Neural progenitor cell (in vitro differentiated cells): ENCODE measurements around the gene PACS1. TPM values are rescaled to one million over a fixed set of nuclear protein-coding genes. Genes with fewer than 3 reads are reported as not detected.
A peak's percentile ranks its signal among the peaks of the same experiment; 100 is the strongest.

Experiments used
- DNase-seq: peaks from one replicate; pipeline ENCODE4 v3.0.0-alpha.2; 2016; ENCODE audit warnings: low spot score
- H2AFZ ChIP-seq: fragments of 200-600 bp; sonication (generic); replicated peaks from 2 replicates; pipeline ENCODE4 v1.6.1; 2016; ENCODE audit warnings: antibody characterized with exemption
- H3F3A ChIP-seq: fragments of 200-600 bp; sonication (generic); 2 replicates; pipeline ENCODE4 v1.6.1; 2016; ENCODE audit warnings: antibody characterized with exemption, low read depth
- H3K27ac ChIP-seq: fragments of 200-600 bp; sonication (generic); 2 replicates; pipeline ENCODE4 v1.5.1; 2016; ENCODE audit warnings: mild to moderate bottlenecking
- H3K27me3 ChIP-seq: fragments of 200-600 bp; sonication (generic); 2 replicates; pipeline ENCODE4 v1.6.1; 2016; ENCODE audit warnings: mild to moderate bottlenecking, moderate library complexity
- H3K36me3 ChIP-seq: fragments of 200-600 bp; sonication (generic); 2 replicates; pipeline ENCODE4 v1.5.1; 2016
- H3K4me1 ChIP-seq: fragments of 200-600 bp; sonication (generic); 2 replicates; pipeline ENCODE4 v1.6.1; 2016; ENCODE audit warnings: mixed run types
- H3K4me2 ChIP-seq: fragments of 200-600 bp; sonication (generic); 2 replicates; pipeline ENCODE4 v1.6.1; 2016
- H3K4me3 ChIP-seq: fragments of 200-600 bp; sonication (generic); 2 replicates; pipeline ENCODE4 v1.5.1; 2016
- H3K79me2 ChIP-seq: fragments of 200-600 bp; sonication (generic); 2 replicates; pipeline ENCODE4 v1.6.1; 2016; ENCODE audit warnings: low read depth
- H3K9ac ChIP-seq: fragments of 200-600 bp; sonication (generic); 2 replicates; pipeline ENCODE4 v1.6.1; 2016
- H3K9me3 ChIP-seq: fragments of 200-600 bp; sonication (generic); 2 replicates; pipeline ENCODE4 v1.5.1; 2016; ENCODE audit warnings: low read depth
- H4K20me1 ChIP-seq: fragments of 200-600 bp; sonication (generic); 2 replicates; pipeline ENCODE4 v1.6.1; 2016; ENCODE audit warnings: low read depth
- H3K27ac Mint-ChIP-seq: 3 replicates; pipeline ENCODE4 v1.8.0; 2021; ENCODE audit warnings: mixed read lengths
- H3K27me3 Mint-ChIP-seq: 2 replicates; pipeline ENCODE4 v1.8.0; 2022; ENCODE audit warnings: low read depth, mild to moderate bottlenecking, inconsistent platforms, moderate library complexity, mixed read lengths; ENCODE audit not compliant: insufficient read depth
- H3K36me3 Mint-ChIP-seq: 3 replicates; pipeline ENCODE4 v1.8.0; 2021; ENCODE audit warnings: mixed read lengths
- H3K4me1 Mint-ChIP-seq: 3 replicates; pipeline ENCODE4 v1.8.0; 2021; ENCODE audit warnings: mixed read lengths
- H3K4me3 Mint-ChIP-seq: 3 replicates; pipeline ENCODE4 v1.8.0; 2021; ENCODE audit warnings: mild to moderate bottlenecking, moderate library complexity, mixed read lengths
- H3K9me3 Mint-ChIP-seq: 3 replicates; pipeline ENCODE4 v1.8.0; 2020; ENCODE audit warnings: mixed read lengths
- CTCF ChIP-seq: fragments of 200-600 bp; sonication (generic); IDR thresholded peaks from 2 replicates; pipeline ENCODE4 v1.5.1; 2017; ENCODE audit warnings: antibody characterized with exemption, mild to moderate bottlenecking
- EZH2 ChIP-seq: fragments of 200-600 bp; sonication (generic); IDR thresholded peaks from 2 replicates; pipeline ENCODE4 v1.6.1; 2017; ENCODE audit warnings: antibody characterized with exemption, mild to moderate bottlenecking, moderate library complexity
- EZH2phosphoT487 ChIP-seq: fragments of 200-600 bp; sonication (generic); IDR thresholded peaks from 2 replicates; pipeline ENCODE4 v1.6.1; 2017; ENCODE audit warnings: antibody characterized with exemption
- total RNA-seq: library from RNA; depleted of rRNA; stranded (reverse); fragments of >200 nt; gene quantifications from 2 replicates; pipeline ENCODE4 v1.2.3, GENCODE V29; 2015; ENCODE audit warnings: low replicate concordance

PACS1 gene
- total RNA-seq, 1 donor from 2014 or later, result 13.4 TPM

DNA sequence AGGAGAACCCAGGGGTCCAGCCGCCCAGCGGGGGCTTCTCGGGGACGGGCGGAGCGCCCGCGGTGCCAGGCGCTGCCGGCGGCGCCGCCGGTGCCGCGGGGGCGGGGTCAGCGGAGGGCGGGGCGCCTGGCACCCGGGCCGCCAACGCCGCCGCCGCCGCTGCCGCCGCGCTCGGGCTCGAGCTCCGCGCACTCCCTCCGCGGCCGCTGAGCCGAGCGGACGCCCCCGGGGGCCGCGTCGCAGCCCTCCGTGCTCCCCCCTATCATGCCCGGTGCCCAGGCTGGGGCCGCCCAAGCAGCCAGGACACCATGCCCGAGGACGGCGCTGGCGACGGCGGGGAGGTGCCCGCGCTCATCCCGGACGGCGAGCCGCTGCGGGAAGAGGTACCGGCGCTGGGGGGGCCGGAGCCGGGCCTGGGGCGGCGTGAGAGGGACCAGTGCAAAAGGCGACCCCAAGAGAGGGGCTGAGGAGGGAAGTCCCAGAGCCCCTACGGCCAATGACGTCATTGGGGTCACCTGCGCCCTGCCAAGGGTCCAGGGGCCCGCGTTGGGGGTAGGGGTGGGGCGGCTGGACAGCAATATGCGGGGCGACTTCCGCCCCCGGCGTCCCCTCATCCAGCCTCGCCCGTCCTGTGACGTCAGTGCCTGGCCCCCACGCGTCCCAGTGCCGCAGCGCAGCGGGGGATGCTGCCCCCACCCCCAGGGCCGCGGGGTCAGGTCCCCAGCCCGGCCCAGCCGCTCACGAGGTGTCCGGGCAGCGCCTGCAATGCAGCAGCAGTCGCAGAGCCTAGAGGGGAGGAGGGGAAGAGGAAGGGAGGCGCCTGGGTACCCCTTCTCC lies 221.9 kb downstream of the PACS1 start, which contains the start of gene TMEM151A:
Gene TMEM151A (plus strand): TSS at position 189 of the 837 bp plus-strand sequence. CDS start 120 bp downstream, at position 309.
- Histone ChIP-seq H3K4me1 (peaks cover 5% of the 10 kb centered on the region), H2AFZ (no peak within 1 kb of the TSS), H3K4me3 (peak within 1 kb of the TSS; percentile 53), H3K79me2 (peaks cover 8% of the 10 kb centered on the region), H3K36me3 (no peaks in the 10 kb centered on the region), H4K20me1 (peaks cover 37% of the 10 kb centered on the region), H3F3A (peaks cover 19% of the 10 kb centered on the region), H3K4me2 (peak within 1 kb of the TSS; percentile 89), H3K27me3 (peaks cover 49% of the 10 kb centered on the region), H3K9me3 (no peaks in the 10 kb centered on the region), H3K9ac (no peak within 1 kb of the TSS), H3K27ac (no peak within 1 kb of the TSS)
- TF ChIP-seq CTCF, result no peak
- TF ChIP-seq EZH2phosphoT487, result peak; percentile 73
- TF ChIP-seq EZH2, result peak; percentile 92
- peak within 1 kb of the TSS; percentile 98 for H3K4me3 Mint-ChIP-seq
- no peaks in the 10 kb centered on the region for H3K36me3 Mint-ChIP-seq
- peak; percentile 59 for DNase-seq
- H3K9me3 Mint-ChIP-seq, result peaks cover 5% of the 10 kb centered on the region
- peaks cover 39% of the 10 kb centered on the region for H3K27me3 Mint-ChIP-seq
- H3K27ac Mint-ChIP-seq, result no peak within 1 kb of the TSS
- H3K4me1 Mint-ChIP-seq, result peaks cover 36% of the 10 kb centered on the region

DNA sequence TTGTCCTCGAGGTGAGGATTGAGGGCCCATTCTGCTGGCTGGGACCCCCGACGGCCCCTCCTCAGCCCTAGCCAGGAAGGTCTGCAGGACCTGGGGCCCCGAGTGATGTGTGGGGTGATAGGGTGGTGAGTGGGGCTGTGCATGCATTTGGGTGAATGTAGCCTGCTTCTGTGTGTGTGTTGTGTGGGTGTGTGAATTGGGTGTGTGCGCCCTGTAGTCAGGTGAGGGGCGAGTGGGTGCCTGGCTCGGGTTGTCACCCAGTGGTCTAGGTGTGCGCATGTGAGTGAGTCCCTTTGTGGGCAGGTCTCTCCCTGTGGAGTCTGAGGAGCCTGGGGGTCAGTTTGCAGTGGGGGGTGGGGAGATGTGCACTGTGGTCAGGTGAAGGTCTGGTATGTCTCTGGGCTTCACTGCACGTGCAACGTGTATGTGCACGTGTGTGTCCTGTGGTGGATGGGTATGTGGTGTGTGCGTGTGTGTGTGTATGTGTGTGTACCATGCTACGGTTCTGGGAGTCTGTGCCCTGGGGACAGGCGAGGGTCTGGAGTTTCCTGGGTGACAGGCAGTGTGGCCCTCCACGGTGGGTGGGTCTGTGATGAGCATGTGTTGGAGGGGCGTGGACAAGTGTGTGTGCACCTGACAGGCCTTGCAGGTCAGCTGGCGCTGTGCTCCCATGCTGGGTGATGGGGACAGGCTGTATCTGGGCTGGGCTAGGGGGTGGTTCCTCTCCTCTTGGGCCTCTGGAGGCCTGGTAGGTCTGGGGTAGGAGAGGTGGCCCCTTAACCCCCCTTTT lies 222.7 kb downstream of the PACS1 start:
- Mint-ChIP-seq H3K9me3 (peaks cover 5% of the 10 kb centered on the region), H3K27me3 (peaks cover 44% of the 10 kb centered on the region), H3K4me3 (peak overlapping the region; percentile 74), H3K36me3 (no peaks in the 10 kb centered on the region), H3K27ac (no peak overlapping the region), H3K4me1 (peaks cover 38% of the 10 kb centered on the region)
- no peak overlapping the region for H3K27ac ChIP-seq
- peaks cover 8% of the 10 kb centered on the region for H3K79me2 ChIP-seq
- peak overlapping the region; percentile 53 for H3K4me3 ChIP-seq
- peak overlapping the region; percentile 89 for H3K4me2 ChIP-seq
- H2AFZ ChIP-seq, result no peak overlapping the region
- H3K9me3 ChIP-seq, result no peaks in the 10 kb centered on the region
- peaks cover 25% of the 10 kb centered on the region for H3F3A ChIP-seq
- DNase-seq, result no peak
- peaks cover 34% of the 10 kb centered on the region for H4K20me1 ChIP-seq
- H3K36me3 ChIP-seq, result no peaks in the 10 kb centered on the region
- H3K4me1 ChIP-seq, result peaks cover 5% of the 10 kb centered on the region
- no peak for TF ChIP-seq CTCF
- no peak for TF ChIP-seq EZH2
- TF ChIP-seq EZH2phosphoT487, result no peak
- peaks cover 49% of the 10 kb centered on the region for H3K27me3 ChIP-seq
- H3K9ac ChIP-seq, result no peak overlapping the region

DNA sequence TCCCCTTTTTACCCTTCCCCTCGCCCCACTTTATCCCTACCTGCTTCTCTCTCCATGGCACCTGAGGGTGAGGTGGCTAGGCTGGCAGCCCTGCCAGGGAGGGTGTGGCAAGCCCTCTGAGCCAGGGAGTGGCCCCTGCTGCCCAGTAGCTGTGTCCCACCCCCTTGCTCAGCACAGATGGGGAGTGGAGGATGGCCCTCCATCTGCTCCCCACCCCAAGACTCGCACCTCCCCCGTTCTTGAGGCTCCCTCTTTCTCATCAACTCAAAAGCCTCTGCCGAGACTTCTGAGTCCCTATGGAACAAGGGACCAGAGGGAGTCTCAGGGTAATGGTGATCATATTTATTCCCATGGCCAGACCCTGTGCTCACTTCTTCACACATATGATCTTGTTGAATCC lies 223.3 kb downstream of the PACS1 start:
- H3K4me1 Mint-ChIP-seq, result peaks cover 39% of the 10 kb centered on the region
- H3K4me1 ChIP-seq, result peaks cover 5% of the 10 kb centered on the region
- DNase-seq, result no peak

More for the DNA sequence above, 223.3 kb downstream of the PACS1 start:
- no peak overlapping the region for H2AFZ ChIP-seq
- Mint-ChIP-seq H3K9me3 (peaks cover 5% of the 10 kb centered on the region), H3K36me3 (no peaks in the 10 kb centered on the region), H3K27ac (no peak overlapping the region), H3K27me3 (peaks cover 44% of the 10 kb centered on the region), H3K4me3 (peak overlapping the region; percentile 57)
- TF ChIP-seq EZH2phosphoT487, result no peak
- TF ChIP-seq EZH2, result no peak
- no peak for TF ChIP-seq CTCF
- H3K27ac ChIP-seq, result no peak overlapping the region
- H3F3A ChIP-seq, result peaks cover 25% of the 10 kb centered on the region
- H3K4me2 ChIP-seq, result no peak overlapping the region
- peaks cover 49% of the 10 kb centered on the region for H3K27me3 ChIP-seq
- H3K9me3 ChIP-seq, result no peaks in the 10 kb centered on the region
- H3K9ac ChIP-seq, result no peak overlapping the region
- no peak overlapping the region for H3K4me3 ChIP-seq
- H3K79me2 ChIP-seq, result peaks cover 3% of the 10 kb centered on the region
- H4K20me1 ChIP-seq, result peaks cover 28% of the 10 kb centered on the region
- H3K36me3 ChIP-seq, result no peaks in the 10 kb centered on the region
